Amygdala (tissue), 56 donors: Measurements from ENCODE around the gene NUP62.

ENCODE experiments used
- DNase-seq, 56 donors: peaks; one replicate each; lab custom pipeline; 2025; lab: John Stamatoyannopoulos, UW

NUP62 gene

GRCh38 chr19:49858088-49858985 is 71.0 kb downstream of the NUP62 start:
- peak in 32 of 56 donors; percentile 7 to 69 (median 48) for DNase-seq

GRCh38 chr19:49857838-49858087 is 71.5 kb downstream of the NUP62 start:
- no peak for DNase-seq

DNA sequence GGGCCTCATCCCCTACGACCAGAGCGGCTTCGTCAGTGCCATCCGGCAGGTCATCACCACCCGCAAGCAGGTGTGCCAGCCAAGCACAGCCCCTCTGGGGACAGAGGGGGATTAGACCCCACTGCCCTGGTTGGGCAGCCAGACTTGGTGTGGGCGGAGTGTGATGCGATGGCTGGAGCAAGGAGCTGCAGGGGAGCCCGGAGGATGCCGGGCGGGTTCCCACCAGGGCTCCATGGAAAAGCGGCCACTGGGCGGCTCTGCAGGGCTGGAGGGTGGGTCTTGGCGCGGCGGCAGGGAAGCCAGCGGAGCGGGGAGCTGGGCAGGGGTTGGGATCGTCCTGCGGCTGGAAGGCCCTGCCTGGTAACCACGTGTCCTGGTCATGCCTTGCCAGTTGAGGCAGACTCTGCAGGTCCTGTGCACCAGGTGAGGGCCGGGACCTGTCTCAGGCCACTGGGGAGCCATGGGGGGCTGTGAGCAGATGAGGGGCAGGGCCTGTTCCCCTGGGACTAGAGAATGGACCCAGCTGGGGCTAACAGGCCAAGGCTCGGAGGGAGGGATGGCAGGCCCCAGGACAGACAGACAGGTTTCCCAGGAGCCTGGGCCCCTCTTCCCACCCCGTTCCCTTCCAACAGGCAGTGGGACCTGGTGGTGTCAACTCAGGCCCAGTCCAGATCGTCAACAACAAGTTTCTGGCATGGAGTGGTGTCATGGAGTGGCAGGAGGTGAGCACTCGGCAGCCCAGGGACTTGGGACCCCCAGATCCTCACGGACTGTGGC is 72.1 kb downstream of the NUP62 start:
- DNase-seq = no peak
